Measurements from ENCODE around the gene KLF6. TPM values are rescaled to one million over a fixed set of nuclear protein-coding genes. Genes with fewer than 3 reads are reported as not detected.
"Not testable (repeated sequence)": the region's sequence is repeated elsewhere in the genome, so short reads cannot be mapped to it uniquely, and the experiment has no call there.

KLF6 gene
- total RNA-seq, 1 donor from 2014 or later: 99.1 TPM

DNA sequence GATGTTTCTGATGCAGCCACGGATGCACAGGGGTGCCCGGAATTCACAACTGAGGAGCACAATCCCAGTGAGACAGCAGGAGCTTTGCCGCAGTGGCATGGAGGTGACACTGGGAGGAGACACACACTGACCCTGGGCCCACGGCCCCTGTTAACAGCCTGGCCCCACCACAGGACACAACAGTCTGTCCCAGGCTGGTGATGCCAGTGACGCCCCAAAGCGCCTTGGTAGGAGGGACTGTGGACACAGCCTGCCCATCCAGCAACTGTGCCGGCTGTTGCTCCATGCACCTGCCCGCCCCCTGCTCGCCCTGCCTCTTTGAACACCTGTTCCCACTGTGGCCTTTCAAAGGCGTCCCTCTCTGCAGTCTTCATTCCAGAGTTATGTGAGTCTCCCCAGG, 49.8 kb downstream of the KLF6 start:
- Mint-ChIP-seq H3K4me1 (peaks cover 2% of the 10 kb centered on the region), H3K27ac (no peak overlapping the region), H3K36me3 (peaks cover 2% of the 10 kb centered on the region), H3K4me3 (no peak overlapping the region), H3K9me3 (peaks cover 6% of the 10 kb centered on the region), H3K27me3 (ENCODE audit: low read depth) (no peaks in the 10 kb centered on the region)
- TF ChIP-seq, protein P1, sequence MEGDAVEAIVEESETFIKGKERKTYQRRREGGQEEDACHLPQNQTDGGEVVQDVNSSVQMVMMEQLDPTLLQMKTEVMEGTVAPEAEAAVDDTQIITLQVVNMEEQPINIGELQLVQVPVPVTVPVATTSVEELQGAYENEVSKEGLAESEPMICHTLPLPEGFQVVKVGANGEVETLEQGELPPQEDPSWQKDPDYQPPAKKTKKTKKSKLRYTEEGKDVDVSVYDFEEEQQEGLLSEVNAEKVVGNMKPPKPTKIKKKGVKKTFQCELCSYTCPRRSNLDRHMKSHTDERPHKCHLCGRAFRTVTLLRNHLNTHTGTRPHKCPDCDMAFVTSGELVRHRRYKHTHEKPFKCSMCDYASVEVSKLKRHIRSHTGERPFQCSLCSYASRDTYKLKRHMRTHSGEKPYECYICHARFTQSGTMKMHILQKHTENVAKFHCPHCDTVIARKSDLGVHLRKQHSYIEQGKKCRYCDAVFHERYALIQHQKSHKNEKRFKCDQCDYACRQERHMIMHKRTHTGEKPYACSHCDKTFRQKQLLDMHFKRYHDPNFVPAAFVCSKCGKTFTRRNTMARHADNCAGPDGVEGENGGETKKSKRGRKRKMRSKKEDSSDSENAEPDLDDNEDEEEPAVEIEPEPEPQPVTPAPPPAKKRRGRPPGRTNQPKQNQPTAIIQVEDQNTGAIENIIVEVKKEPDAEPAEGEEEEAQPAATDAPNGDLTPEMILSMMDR (IDR thresholded peaks at IDR 0.05; ENCODE audit: unreplicated experiment): no peak
- no peak for DNase-seq (ENCODE audit: low spot score in 2 of 2, unreplicated experiment in 2 of 2)

DNA sequence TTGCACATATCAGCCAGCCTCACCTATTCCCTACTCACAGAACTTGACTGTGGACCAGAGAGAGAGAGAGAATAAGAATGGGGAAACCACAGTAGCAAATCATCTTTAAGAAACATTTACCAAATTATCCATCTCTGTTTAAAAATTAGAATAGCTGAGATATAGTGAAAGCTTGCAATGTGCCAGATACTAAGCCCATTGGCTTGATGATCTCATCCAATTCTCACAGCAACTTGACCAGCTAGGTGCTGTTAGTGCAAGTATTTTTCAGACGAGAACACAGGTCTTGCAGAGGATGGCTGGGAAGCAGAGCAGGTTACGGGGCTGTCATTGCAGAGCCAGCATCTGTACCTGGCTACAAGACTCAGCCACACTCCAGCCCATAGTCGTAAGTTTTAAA, 50.9 kb downstream of the KLF6 start:
- DNase-seq (ENCODE audit: low spot score in 2 of 2, unreplicated experiment in 2 of 2): no peak
- peaks cover 2% of the 10 kb centered on the region for H3K4me1 Mint-ChIP-seq
- TF ChIP-seq, protein P1 (IDR thresholded peaks at IDR 0.05; ENCODE audit: unreplicated experiment): no peak
- peaks cover 6% of the 10 kb centered on the region for H3K9me3 Mint-ChIP-seq
- peaks cover 2% of the 10 kb centered on the region for H3K36me3 Mint-ChIP-seq
- no peak overlapping the region for H3K27ac Mint-ChIP-seq
- H3K27me3 Mint-ChIP-seq (ENCODE audit: low read depth): no peaks in the 10 kb centered on the region
- no peak overlapping the region for H3K4me3 Mint-ChIP-seq

DNA sequence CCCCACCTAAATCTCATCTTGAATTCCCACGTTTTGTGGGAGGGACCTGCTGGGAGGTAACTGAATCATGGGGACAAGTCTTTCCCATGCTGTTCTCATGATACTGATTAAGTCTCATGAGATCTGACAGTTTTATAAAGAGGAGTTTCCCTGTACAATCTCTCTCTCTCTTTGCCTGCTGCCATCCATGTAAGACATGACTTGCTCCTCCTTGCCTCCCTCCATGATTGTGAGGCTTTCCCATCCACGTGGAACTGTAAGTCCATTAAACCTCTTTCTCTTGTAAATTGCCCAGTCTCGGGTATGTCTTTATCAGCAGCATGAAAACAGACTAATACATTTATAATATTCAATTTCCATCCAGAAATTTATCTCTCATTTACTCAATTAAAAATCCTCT, 52.8 kb downstream of the KLF6 start:
- H3K9me3 Mint-ChIP-seq; H3K36me3 Mint-ChIP-seq; H3K4me3 Mint-ChIP-seq; H3K27ac Mint-ChIP-seq; H3K27me3 Mint-ChIP-seq (ENCODE audit: low read depth); H3K4me1 Mint-ChIP-seq; DNase-seq (ENCODE audit: low spot score in 2 of 2, unreplicated experiment in 2 of 2): not testable (repeated sequence)

DNA sequence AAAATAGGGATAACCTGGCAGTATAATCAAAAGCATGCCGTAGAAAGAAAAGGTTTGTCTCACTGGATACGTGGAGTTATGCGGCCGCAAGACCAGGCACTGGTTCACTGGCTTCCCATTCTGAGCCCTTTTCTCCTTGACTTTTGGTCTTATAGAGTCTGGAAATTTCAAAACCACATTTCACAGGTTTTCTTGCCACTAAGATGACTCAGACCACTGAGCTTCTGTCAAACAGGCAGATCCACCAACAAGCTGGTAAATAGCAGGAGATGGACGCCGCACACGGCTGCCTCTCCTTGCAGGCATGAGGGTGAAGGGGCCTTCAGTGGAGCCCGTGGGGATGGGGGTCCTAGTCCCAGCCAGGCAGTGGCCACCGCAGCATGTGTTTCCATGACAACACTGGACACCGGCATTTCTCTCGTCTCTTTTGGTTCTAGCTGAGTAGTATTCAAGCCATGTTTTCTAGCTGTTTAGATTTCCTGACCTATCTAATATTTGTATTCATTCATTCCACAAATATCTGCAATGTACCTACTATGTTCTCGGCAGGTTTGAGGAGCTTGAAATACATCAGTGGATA, 55.5 kb downstream of the KLF6 start:
- Mint-ChIP-seq H3K4me3 (no peak overlapping the region), H3K4me1 (no peaks in the 10 kb centered on the region), H3K27ac (no peak overlapping the region), H3K36me3 (peaks cover 2% of the 10 kb centered on the region), H3K27me3 (ENCODE audit: low read depth) (no peaks in the 10 kb centered on the region), H3K9me3 (peaks cover 26% of the 10 kb centered on the region)
- TF ChIP-seq, protein P1 (IDR thresholded peaks at IDR 0.05; ENCODE audit: unreplicated experiment): no peak
- DNase-seq (ENCODE audit: low spot score in 2 of 2, unreplicated experiment in 2 of 2): no peak

DNA sequence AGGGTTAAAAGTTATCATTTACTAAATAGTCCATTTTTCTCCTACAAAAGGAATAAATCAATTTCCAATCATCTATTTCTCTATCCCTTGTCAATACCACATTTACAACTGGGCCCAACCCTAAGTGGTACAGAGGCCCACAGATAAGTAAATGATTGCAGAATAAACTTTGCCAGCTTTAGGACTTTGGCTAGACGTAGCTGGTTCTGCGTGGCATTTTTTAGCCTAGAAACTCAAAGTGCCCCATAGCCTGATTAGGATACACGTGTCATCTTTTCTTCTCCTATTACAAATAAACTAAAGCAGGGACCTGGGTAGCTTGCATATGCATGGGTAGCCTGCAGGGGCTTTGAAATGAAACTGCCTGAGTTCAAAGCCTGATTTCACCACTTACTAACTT, 56.4 kb downstream of the KLF6 start:
- no peak for DNase-seq (ENCODE audit: low spot score in 2 of 2, unreplicated experiment in 2 of 2)
- Mint-ChIP-seq H3K4me3 (no peak overlapping the region), H3K9me3 (peaks cover 26% of the 10 kb centered on the region), H3K27ac (no peak overlapping the region), H3K36me3 (peaks cover 2% of the 10 kb centered on the region), H3K27me3 (ENCODE audit: low read depth) (no peaks in the 10 kb centered on the region), H3K4me1 (no peaks in the 10 kb centered on the region)
- TF ChIP-seq, protein P1 (IDR thresholded peaks at IDR 0.05; ENCODE audit: unreplicated experiment): no peak

DNA sequence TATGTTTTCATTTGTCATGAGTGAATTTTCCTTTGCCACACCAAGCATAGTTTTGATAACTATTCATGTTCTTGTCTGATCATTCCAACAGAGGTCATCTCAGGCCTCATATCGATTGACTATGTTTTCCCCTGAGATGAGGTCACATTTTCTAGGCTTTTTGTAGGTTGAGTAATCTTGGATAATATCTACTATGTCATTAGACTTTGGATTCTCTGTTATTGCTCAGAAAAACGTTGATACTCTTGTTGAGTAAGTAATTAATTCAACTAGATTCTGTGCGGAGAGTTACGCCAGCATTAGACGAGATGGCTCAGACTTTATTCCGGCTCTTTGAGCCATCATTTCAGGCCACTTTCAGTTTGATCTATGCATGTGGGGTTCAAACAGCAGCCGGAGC, 57.7 kb downstream of the KLF6 start:
- peaks cover 1% of the 10 kb centered on the region for H3K36me3 Mint-ChIP-seq
- H3K27ac Mint-ChIP-seq: no peak overlapping the region
- DNase-seq (ENCODE audit: low spot score in 2 of 2, unreplicated experiment in 2 of 2): no peak
- no peaks in the 10 kb centered on the region for H3K27me3 Mint-ChIP-seq (ENCODE audit: low read depth)
- peaks cover 23% of the 10 kb centered on the region for H3K9me3 Mint-ChIP-seq
- H3K4me3 Mint-ChIP-seq: no peak overlapping the region
- H3K4me1 Mint-ChIP-seq: no peaks in the 10 kb centered on the region
- TF ChIP-seq, protein P1 (IDR thresholded peaks at IDR 0.05; ENCODE audit: unreplicated experiment): no peak
